HEK293 (cell line): Measurements from ENCODE around the gene KSR1.
A peak's percentile ranks its signal among the peaks of the same experiment; 100 is the strongest.

Source experiments
- CTCF ChIA-PET: fragments of 350-600 bp; formaldehyde crosslinking; extraction: SDS; loops from one replicate; lab custom pipeline; 2021; ENCODE audit warnings: antibody characterized with exemption; lab: Yijun Ruan, JAX
- POLR2A ChIA-PET: fragments of 300-600 bp; formaldehyde crosslinking; extraction: SDS; loops from one replicate; lab custom pipeline; 2020; ENCODE audit warnings: antibody characterized with exemption, inconsistent platforms; lab: Yijun Ruan, JAX
- H3K27ac ChIP-seq: fragments of 200-500 bp; sonication (Bioruptor generic); 2 replicates; pipeline ENCODE4 v1.5.1; 2014; ENCODE audit warnings: low read depth, low read length, control low read depth, inconsistent platforms; ENCODE audit errors: extremely low read depth
- H3K36me3 ChIP-seq, 2 experiments: fragments of 200-500 bp in 1 of 2; sonication (Bioruptor generic) in 1 of 2; 1 replicate in 1 of 2; 2 replicates in 1 of 2; pipeline ENCODE4 v1.5.1; 2014 to 2017; ENCODE audit warnings: inconsistent platforms in 2 of 2, low read length in 2 of 2; ENCODE audit not compliant: control insufficient read depth in 2 of 2, insufficient read depth in 1 of 2
- H3K4me1 ChIP-seq: fragments of 200-500 bp; sonication (Bioruptor generic); 2 replicates; pipeline ENCODE4 v1.5.1; 2014; ENCODE audit warnings: mild to moderate bottlenecking, low read length, inconsistent platforms; ENCODE audit not compliant: control insufficient read depth, insufficient read depth
- H3K4me3 ChIP-seq: 2 replicates; pipeline ENCODE4 v1.5.1; 2011; ENCODE audit warnings: low read depth, mild to moderate bottlenecking, control low read depth, low read length, moderate library complexity
- H3K9me3 ChIP-seq: fragments of 200-500 bp; sonication (Bioruptor generic); 2 replicates; pipeline ENCODE4 v1.5.1; 2014; ENCODE audit warnings: low read depth, low read length, inconsistent platforms; ENCODE audit not compliant: control insufficient read depth, insufficient read depth
- GLIS2 ChIP-seq: fragments of 450-650 bp; formaldehyde crosslinking; IDR thresholded peaks from 2 replicates; pipeline ENCODE4 v1.5.1; 2016; ENCODE audit warnings: missing biosample characterization, missing genetic modification characterization
- HOXD13 ChIP-seq: sonication (generic); formaldehyde crosslinking; IDR thresholded peaks from 2 replicates; pipeline ENCODE4 v1.8.0; 2022; ENCODE audit warnings: missing genetic modification reagents, borderline replicate concordance
- INSM2 ChIP-seq: fragments of 450-650 bp; formaldehyde crosslinking; IDR thresholded peaks from 2 replicates; pipeline ENCODE4 v1.5.1; 2016; ENCODE audit warnings: missing biosample characterization, missing genetic modification characterization
- KLF16 ChIP-seq: fragments of 450-650 bp; formaldehyde crosslinking; IDR thresholded peaks from 2 replicates; pipeline ENCODE4 v1.5.1; 2017; ENCODE audit warnings: missing biosample characterization, missing genetic modification characterization
- MZF1 ChIP-seq: fragments of 450-650 bp; formaldehyde crosslinking; IDR thresholded peaks from 2 replicates; pipeline ENCODE4 v1.5.1; 2017; ENCODE audit warnings: missing biosample characterization, missing genetic modification characterization, borderline replicate concordance
- ZBTB1 ChIP-seq: fragments of 450-650 bp; formaldehyde crosslinking; IDR thresholded peaks from 2 replicates; pipeline ENCODE4 v1.5.1; 2016; ENCODE audit warnings: missing biosample characterization, missing genetic modification characterization
- ZBTB17 ChIP-seq: fragments of 450-650 bp; formaldehyde crosslinking; IDR thresholded peaks from 2 replicates; pipeline ENCODE4 v1.5.1; 2016; ENCODE audit warnings: missing biosample characterization, missing genetic modification characterization
- ZFP3 ChIP-seq: fragments of 450-650 bp; formaldehyde crosslinking; IDR thresholded peaks from 2 replicates; pipeline ENCODE4 v1.5.1; 2016; ENCODE audit warnings: low read depth, missing biosample characterization, missing genetic modification characterization
- ZFP41 ChIP-seq: fragments of 450-650 bp; formaldehyde crosslinking; IDR thresholded peaks from 2 replicates; pipeline ENCODE4 v1.5.1; 2016; ENCODE audit warnings: missing biosample characterization, missing genetic modification characterization, borderline replicate concordance
- ZNF146 ChIP-seq: fragments of 450-650 bp; formaldehyde crosslinking; IDR thresholded peaks from 2 replicates; pipeline ENCODE4 v1.5.1; 2016; ENCODE audit warnings: missing biosample characterization, missing genetic modification characterization
- ZNF26 ChIP-seq: fragments of 450-650 bp; formaldehyde crosslinking; IDR thresholded peaks from 2 replicates; pipeline ENCODE4 v1.5.1; 2016; ENCODE audit warnings: missing biosample characterization, missing genetic modification characterization
- ZNF280C ChIP-seq: fragments of 450-650 bp; formaldehyde crosslinking; IDR thresholded peaks from 2 replicates; pipeline ENCODE4 v1.5.1; 2016; ENCODE audit warnings: missing biosample characterization, missing genetic modification characterization
- ZNF48 ChIP-seq: fragments of 450-650 bp; formaldehyde crosslinking; IDR thresholded peaks from 2 replicates; pipeline ENCODE4 v1.5.1; 2016; ENCODE audit warnings: missing biosample characterization, missing genetic modification characterization
- ZNF501 ChIP-seq: fragments of 450-650 bp; formaldehyde crosslinking; IDR thresholded peaks from 2 replicates; pipeline ENCODE4 v1.5.1; 2016; ENCODE audit warnings: missing biosample characterization, missing genetic modification characterization
- ZNF560 ChIP-seq: fragments of 450-650 bp; formaldehyde crosslinking; IDR thresholded peaks from 2 replicates; pipeline ENCODE4 v1.5.1; 2017; ENCODE audit warnings: missing biosample characterization, missing genetic modification characterization, borderline replicate concordance
- ZNF677 ChIP-seq: fragments of 450-650 bp; IDR thresholded peaks from 2 replicates; pipeline ENCODE4 v1.5.0; 2018; ENCODE audit warnings: missing biosample characterization, mild to moderate bottlenecking, missing genetic modification characterization, moderate library complexity
- ZSCAN16 ChIP-seq: fragments of 450-650 bp; formaldehyde crosslinking; IDR thresholded peaks from 2 replicates; pipeline ENCODE4 v1.5.1; 2016; ENCODE audit warnings: missing biosample characterization, missing genetic modification characterization
- ZXDB ChIP-seq: fragments of 450-650 bp; formaldehyde crosslinking; IDR thresholded peaks from 2 replicates; pipeline ENCODE4 v1.5.1; 2016; ENCODE audit warnings: missing biosample characterization, missing genetic modification characterization

Gene KSR1

GRCh38 chr17:27418366-27418615 is 38.0 kb upstream of the KSR1 start:
- no peak overlapping the region for H3K4me3 ChIP-seq
- no peaks in the 10 kb centered on the region for H3K36me3 ChIP-seq
- H3K9me3 ChIP-seq: no peaks in the 10 kb centered on the region
- H3K27ac ChIP-seq: no peak overlapping the region
- ChIA-PET POLR2A (no interaction called here), CTCF (interaction anchor here (0.6 kb wide), 1 partner anchor 38 kb away, joined by 6 read pairs; no protein-coding TSS in a partner anchor)
- TF ChIP-seq ZNF48 (tag by site-specific recombination) (no peak), INSM2 (tag by site-specific recombination) (no peak), ZFP41 (tag by site-specific recombination) (no peak), ZSCAN16 (no peak), ZNF26 (tag by site-specific recombination) (no peak), ZBTB1 (tag by site-specific recombination) (no peak), ZNF280C (tag by site-specific recombination) (no peak), ZNF560 (tag by site-specific recombination) (no peak)
- H3K4me1 ChIP-seq: no peaks in the 10 kb centered on the region

- Histone ChIP-seq H3K9me3 (no peaks in the 10 kb centered on the region), H3K4me1 (no peaks in the 10 kb centered on the region), H3K36me3 (no peaks in the 10 kb centered on the region), H3K27ac (no peak overlapping the region), H3K4me3 (no peak overlapping the region)
- ChIA-PET POLR2A (no interaction called here), CTCF (interaction anchor here (0.6 kb wide), 1 partner anchor 39 kb away, joined by 6 read pairs; no protein-coding TSS in a partner anchor)
- TF ChIP-seq ZNF146 (tag by site-specific recombination): no peak
- no peak for TF ChIP-seq ZNF501 (tag by site-specific recombination)
- no peak for TF ChIP-seq MZF1
- TF ChIP-seq HOXD13 (CRISPR knock-in tag): no peak
- no peak for TF ChIP-seq ZBTB17 (tag by site-specific recombination)
- no peak for TF ChIP-seq ZNF677 (tag by site-specific recombination)
- TF ChIP-seq KLF16 (tag by site-specific recombination): no peak
- TF ChIP-seq ZFP3: no peak
These were observed 37.1 kb upstream of the KSR1 start for GRCh38 chr17:27419156-27419555.

GRCh38 chr17:27420211-27420950 is 35.9 kb upstream of the KSR1 start:
- no peak overlapping the region for H3K4me3 ChIP-seq
- POLR2A ChIA-PET: no interaction called here
- TF ChIP-seq ZXDB (tag by site-specific recombination): no peak
- 0 out of 2 replicates have a peak, but pooled peaks have one; percentile 21 for TF ChIP-seq GLIS2
- no peaks in the 10 kb centered on the region for H3K36me3 ChIP-seq
- H3K9me3 ChIP-seq: no peaks in the 10 kb centered on the region
- no peaks in the 10 kb centered on the region for H3K4me1 ChIP-seq
- CTCF ChIA-PET: interaction anchor here (0.6 to 0.8 kb wide), 3 partner anchors 15 to 906 kb away, joined by 3 to 7 read pairs (median 4); no protein-coding TSS in a partner anchor
- H3K27ac ChIP-seq: no peak overlapping the region
